Ascending aorta (tissue), 2 donors: ENCODE measurements around the gene ZBTB9. TPM values are rescaled to one million over a fixed set of nuclear protein-coding genes. Genes with fewer than 3 reads are reported as not detected.
A peak's percentile ranks its signal among the peaks of the same experiment; 100 is the strongest.

ENCODE experiments used
- DNase-seq, 2 donors: peaks; one replicate each; pipeline ENCODE4 v3.0.0-alpha.2; 2019; ENCODE audit warnings: low spot score in 2 of 2
- H3K27ac ChIP-seq, 2 donors: fragments of 200-600 bp; sonication (generic); one replicate each; pipeline ENCODE4 v1.5.1; 2016 to 2017; ENCODE audit warnings: mild to moderate bottlenecking in 1 of 2
- H3K27me3 ChIP-seq: fragments of 200-600 bp; sonication (generic); one replicate; pipeline ENCODE4 v1.5.1; 2017
- H3K36me3 ChIP-seq, 2 donors: fragments of 200-600 bp; sonication (generic); one replicate each; pipeline ENCODE4 v1.5.1; 2016
- H3K4me1 ChIP-seq, 2 donors: fragments of 200-600 bp; sonication (generic); one replicate each; pipeline ENCODE4 v1.5.1; 2016 to 2017; ENCODE audit warnings: mild to moderate bottlenecking in 1 of 2
- H3K4me3 ChIP-seq, 2 donors: fragments of 200-600 bp; sonication (generic); one replicate each; pipeline ENCODE4 v1.5.1; 2016 to 2017; ENCODE audit warnings: mild to moderate bottlenecking in 1 of 2
- H3K9me3 ChIP-seq, 2 donors: fragments of 200-600 bp; sonication (generic); one replicate each; pipeline ENCODE4 v1.5.1; 2016
- CTCF ChIP-seq, 3 experiments: fragments of 200-600 bp in 2 of 3; fragments of 450-650 bp in 1 of 3; sonication (generic) in 2 of 3; IDR thresholded peaks; one replicate each; pipeline ENCODE4 v1.5.1; 2016 to 2019; ENCODE audit warnings: antibody characterized with exemption in 3 of 3, mild to moderate bottlenecking in 1 of 3, moderate library complexity in 1 of 3
- intact Hi-C: fragments of 100-400 bp; cut with DNase I; formaldehyde crosslinking; loops from one replicate; pipeline ENCODE4 v1.15.1; 2023
- total RNA-seq: library from RNA; depleted of rRNA; stranded (reverse); fragments of >200 nt; gene quantifications from one replicate; pipeline ENCODE4 v1.1.0, GENCODE V29; 2016

Gene ZBTB9
- total RNA-seq, 1 donor from 2014 or later: 45.8 TPM

- TF ChIP-seq CTCF (IDR thresholded peaks at IDR 0.05): no peak
- Histone ChIP-seq H3K9me3 (no peaks in the 10 kb centered on the region), H3K27me3 (no peaks in the 10 kb centered on the region), H3K36me3 (peaks cover 32 to 37% of the 10 kb centered on the region in 2 donors), H3K27ac (peak overlapping the region; percentile 91 to 95), H3K4me1 (peaks cover 17 to 33% of the 10 kb centered on the region in 2 donors), H3K4me3 (peak overlapping the region; percentile 82 to 85)
- DNase-seq: no peak
- intact Hi-C loops: loop anchor here (5.0 to 10.0 kb wide), 5 partner anchors 145 to 1873 kb away; partner anchors contain the start of genes AGPAT1, ATP6V1G2, DDX39B and NFKBIL1
These were observed 37.1 kb upstream of the ZBTB9 start for GRCh38 chr6:33417128-33417902.

- Histone ChIP-seq H3K27me3 (no peaks in the 10 kb centered on the region), H3K27ac (peak within 1 kb of the TSS; percentile 95), H3K4me1 (peaks cover 13 to 30% of the 10 kb centered on the region in 2 donors), H3K4me3 (peak within 1 kb of the TSS; percentile 82 to 85), H3K9me3 (no peaks in the 10 kb centered on the region), H3K36me3 (peaks cover 26 to 29% of the 10 kb centered on the region in 2 donors)
- DNase-seq: peak; percentile 99 to 100
- TF ChIP-seq CTCF (IDR thresholded peaks at IDR 0.05): peak in 2 of 3 experiments; percentile 22 to 32
- intact Hi-C loops: loop anchor here (1.0 to 10.0 kb wide), 7 partner anchors 8 to 1873 kb away; partner anchors contain the start of genes AGPAT1, ATP6V1G2, DDX39B and NFKBIL1
These were observed 36.3 kb upstream of the ZBTB9 start, which contains the start of gene CUTA for GRCh38 chr6:33417903-33418689. TSS of gene CUTA (minus strand) at chr6:33418107. CDS start at chr6:33418000, 107 bp downstream.

- no peak for DNase-seq
- H3K36me3 ChIP-seq: peaks cover 19 to 22% of the 10 kb centered on the region in 2 donors
- intact Hi-C loops: loop anchor here (1.0 to 10.0 kb wide), 7 partner anchors 8 to 1874 kb away; partner anchors contain the start of genes AGPAT1, ATP6V1G2, DDX39B and NFKBIL1
- no peak for TF ChIP-seq CTCF (IDR thresholded peaks at IDR 0.05)
- no peaks in the 10 kb centered on the region for H3K27me3 ChIP-seq
- no peaks in the 10 kb centered on the region for H3K9me3 ChIP-seq
- H3K4me3 ChIP-seq: peak overlapping the region; percentile 69 to 77
- peak overlapping the region; percentile 95 for H3K27ac ChIP-seq
- peaks cover 13 to 33% of the 10 kb centered on the region in 2 donors for H3K4me1 ChIP-seq
These were observed 35.6 kb upstream of the ZBTB9 start for GRCh38 chr6:33418690-33419291.

GRCh38 chr6:33419580-33420490 lies 34.5 kb upstream of the ZBTB9 start, which contains the start of gene SYNGAP1:
TSS of gene SYNGAP1 (plus strand) at chr6:33420065. CDS start at chr6:33420265, 200 bp downstream.
- Histone ChIP-seq H3K27me3 (no peaks in the 10 kb centered on the region), H3K4me1 (peaks cover 19 to 44% of the 10 kb centered on the region in 2 donors), H3K9me3 (no peaks in the 10 kb centered on the region), H3K36me3 (peaks cover 8 to 12% of the 10 kb centered on the region in 2 donors), H3K4me3 (peak within 1 kb of the TSS; percentile 69 to 77), H3K27ac (peak within 1 kb of the TSS; percentile 95)
- intact Hi-C loops: loop anchor here (5.0 to 10.0 kb wide), 5 partner anchors 148 to 1875 kb away; partner anchors contain the start of genes AGPAT1, ATP6V1G2, DDX39B and NFKBIL1
- TF ChIP-seq CTCF (IDR thresholded peaks at IDR 0.05): no peak
- DNase-seq: peak in 1 of 2 donors; percentile 86
